ENCODE results near the gene PEAR1.

PEAR1 gene

GRCh38 chr1:156893048-156893953, at the start of gene PEAR1:
Gene PEAR1, plus strand, starts transcription at chr1:156893718. Its CDS starts 10,209 bp downstream, at chr1:156903927.
- no peak for DNase-seq

- DNase-seq, result no peak
These were observed 49.4 kb upstream of the PEAR1 start for GRCh38 chr1:156844102-156844501.

- no peak for DNase-seq
These were observed 48.9 kb upstream of the PEAR1 start for GRCh38 chr1:156844638-156845037.

- DNase-seq, result peak; percentile 30
These were observed 48.2 kb upstream of the PEAR1 start for GRCh38 chr1:156845055-156845952.

GRCh38 chr1:156845953-156846545, 47.5 kb upstream of the PEAR1 start:
- DNase-seq, result no peak

- DNase-seq, result no peak
These were observed 46.9 kb upstream of the PEAR1 start for GRCh38 chr1:156846643-156847042.

- DNase-seq, result no peak
These were observed 45.7 kb upstream of the PEAR1 start for GRCh38 chr1:156847591-156848460.

GRCh38 chr1:156848461-156849150, 44.9 kb upstream of the PEAR1 start:
- peak; percentile 73 for DNase-seq

- no peak for DNase-seq
These were observed 44.4 kb upstream of the PEAR1 start for GRCh38 chr1:156849151-156849496.

- no peak for DNase-seq
These were observed 41.6 kb upstream of the PEAR1 start for GRCh38 chr1:156851779-156852417.

- DNase-seq, result no peak
These were observed 41.1 kb upstream of the PEAR1 start for GRCh38 chr1:156852418-156852874.

GRCh38 chr1:156853761-156854160, 39.8 kb upstream of the PEAR1 start:
- no peak for DNase-seq

- DNase-seq, result no peak
These were observed 38.9 kb upstream of the PEAR1 start for GRCh38 chr1:156854634-156855033.

GRCh38 chr1:156856282-156856785, 37.2 kb upstream of the PEAR1 start:
- no peak for DNase-seq

GRCh38 chr1:156857532-156857931, 36.0 kb upstream of the PEAR1 start:
- no peak for DNase-seq

- DNase-seq, result no peak
These were observed 35.0 kb upstream of the PEAR1 start for GRCh38 chr1:156858555-156858956.

- DNase-seq, result no peak
These were observed 34.5 kb upstream of the PEAR1 start, which contains the start of gene INSRR for GRCh38 chr1:156858959-156859522. Gene INSRR, minus strand, starts transcription at chr1:156859117. Its CDS starts 496 bp downstream, at chr1:156858621.

- DNase-seq, result no peak
These were observed 33.9 kb upstream of the PEAR1 start for GRCh38 chr1:156859523-156860112.

GRCh38 chr1:156860113-156860627, 33.3 kb upstream of the PEAR1 start:
- peak; percentile 56 for DNase-seq
